K562 (cell line): Measurements from ENCODE around the gene TPGS1. TPM values are rescaled to one million over a fixed set of nuclear protein-coding genes. Genes with fewer than 3 reads are reported as not detected.
A peak's percentile ranks its signal among the peaks of the same experiment; 100 is the strongest.

Source experiments
- CBFA2T2 ChIP-seq: fragments of 450-650 bp; conservative IDR thresholded peaks from 2 replicates; pipeline ENCODE4 v1.6.1; 2017; ENCODE audit warnings: mild to moderate bottlenecking
- E2F3 ChIP-seq: fragments of 250-450 bp; sonication (Bioruptor Pico); IDR thresholded peaks from 2 replicates; pipeline ENCODE4 v1.4.0; 2020; ENCODE audit warnings: mild to moderate bottlenecking
- ETS1 ChIP-seq: conservative IDR thresholded peaks from 2 replicates; pipeline ENCODE4 v1.6.1; 2011; ENCODE audit warnings: low read depth, mild to moderate bottlenecking, low read length; ENCODE audit not compliant: control insufficient read depth
- FOXA3 ChIP-seq, 2 experiments: fragments of 450-650 bp in 1 of 2; sonication (generic) in 1 of 2; formaldehyde crosslinking; IDR thresholded peaks in 1 of 2; conservative IDR thresholded peaks in 1 of 2; 2 replicates each; pipeline versions ENCODE4 v1.4.0 to v1.8.0; 2020 to 2022; ENCODE audit warnings: mild to moderate bottlenecking in 2 of 2, missing genetic modification reagents in 1 of 2
- FOXM1 ChIP-seq, 2 experiments: fragments of 450-650 bp in 1 of 2; sonication (generic) in 1 of 2; formaldehyde crosslinking in 1 of 2; IDR thresholded peaks; 2 replicates each; pipeline versions ENCODE4 v1.6.1 to v1.9.0; 2017 to 2022; ENCODE audit warnings: low read depth in 2 of 2, mild to moderate bottlenecking in 2 of 2, missing genetic modification reagents in 1 of 2, moderate library complexity in 1 of 2
- JUND ChIP-seq, 2 experiments: IDR thresholded peaks; 2 replicates in 1 of 2; 3 replicates in 1 of 2; pipeline ENCODE4 v1.6.1; 2011; ENCODE audit warnings: borderline replicate concordance in 2 of 2, low read depth in 2 of 2, low read length in 2 of 2, improper control_type of control experiment in 1 of 2, missing biosample characterization in 1 of 2, missing genetic modification characterization in 1 of 2, missing genetic modification reagents in 1 of 2
- KAT8 ChIP-seq: fragments of 450-650 bp; IDR thresholded peaks from 2 replicates; pipeline ENCODE4 v1.6.1; 2016; ENCODE audit warnings: low read depth, mild to moderate bottlenecking
- PHB2 ChIP-seq: fragments of 450-650 bp; IDR thresholded peaks from 2 replicates; pipeline ENCODE4 v1.6.1; 2017; ENCODE audit warnings: low read depth
- RBM34 ChIP-seq: fragments of 200-400 bp; formaldehyde crosslinking; IDR thresholded peaks from 2 replicates; pipeline ENCODE4 v1.6.1; 2018; ENCODE audit warnings: low read length, borderline replicate concordance; ENCODE audit not compliant: insufficient read depth
- SAFB ChIP-seq: fragments of 200-400 bp; formaldehyde crosslinking; IDR thresholded peaks from 2 replicates; pipeline ENCODE4 v1.6.1; 2017; ENCODE audit warnings: low read depth, low read length, borderline replicate concordance
- TBL1XR1 ChIP-seq, 2 experiments: IDR thresholded peaks; 2 replicates each; pipeline ENCODE4 v1.6.1; 2012; ENCODE audit warnings: improper control_type of control experiment in 2 of 2, low read length in 2 of 2, mild to moderate bottlenecking in 1 of 2
- ZBTB8A ChIP-seq: fragments of 450-650 bp; IDR thresholded peaks from 2 replicates; pipeline ENCODE4 v1.6.1; 2018; ENCODE audit warnings: mild to moderate bottlenecking, moderate library complexity; ENCODE audit not compliant: partially characterized antibody
- ZKSCAN1 ChIP-seq: fragments of 150-350 bp; IDR thresholded peaks from 2 replicates; pipeline ENCODE4 v1.6.1; 2016; ENCODE audit warnings: low read depth, low read length
- ZNF224 ChIP-seq: sonication (generic); formaldehyde crosslinking; IDR thresholded peaks from 2 replicates; pipeline ENCODE4 v1.8.0; 2022; ENCODE audit warnings: mild to moderate bottlenecking, missing genetic modification reagents
- ZNF3 ChIP-seq: fragments of 250-450 bp; sonication (Bioruptor Pico); IDR thresholded peaks from 2 replicates; pipeline ENCODE4 v1.5.0; 2021; ENCODE audit warnings: mild to moderate bottlenecking, moderate library complexity
- ZNF408 ChIP-seq: fragments of 250-450 bp; sonication (Bioruptor Pico); IDR thresholded peaks from 2 replicates; pipeline ENCODE4 v1.4.0; 2020; ENCODE audit warnings: low read depth, mild to moderate bottlenecking, moderate library complexity
- ZNF444 ChIP-seq: fragments of 250-450 bp; sonication (Bioruptor Pico); IDR thresholded peaks from 2 replicates; pipeline ENCODE4 v1.4.0; 2020; ENCODE audit warnings: mild to moderate bottlenecking, moderate library complexity
- polyA plus RNA-seq, 8 experiments: library from polyadenylated mRNA; depleted of rRNA in 4 of 8; stranded (reverse) in 5 of 8; unstranded in 3 of 8; fragments of >200 nt; fragmentation: Nextera tagmentation in 2 of 8; fragmentation: Illumina TruSeq in 1 of 8; extraction: Ambion mirVana in 2 of 8; extraction: Trizol in 1 of 8; gene quantifications; 2 replicates each; pipeline versions ENCODE4 v1.2.1 to v1.2.3, GENCODE V29; 2011 to 2014; ENCODE audit warnings: inconsistent platforms in 1 of 8, missing spikeins in 1 of 8
- total RNA-seq, 7 experiments: library from RNA; depleted of rRNA in 6 of 7; stranded (reverse); fragments of >200 nt in 6 of 7; fragmentation: Illumina TruSeq in 2 of 7; extraction: Trizol in 2 of 7; gene quantifications; 2 replicates each; pipeline versions ENCODE4 v1.2.1 to v1.2.3, GENCODE V29; 2011 to 2021; ENCODE audit warnings: low replicate concordance in 1 of 7
- TF ChIP-seq, protein P1 (sequence below): fragments of 450-650 bp; IDR thresholded peaks from 2 replicates; pipeline ENCODE4 v1.6.1; 2018; ENCODE audit warnings: mild to moderate bottlenecking, low read depth; ENCODE audit not compliant: partially characterized antibody
- TF ChIP-seq, protein P2 (sequence below): fragments of 450-650 bp; IDR thresholded peaks from 2 replicates; pipeline ENCODE4 v1.6.1; 2016; ENCODE audit warnings: antibody characterized with exemption
- TF ChIP-seq, protein P3 (sequence below): sonication (generic); formaldehyde crosslinking; IDR thresholded peaks from 2 replicates; pipeline ENCODE4 v1.8.0; 2023; ENCODE audit warnings: mild to moderate bottlenecking, missing genetic modification reagents

The TPGS1 gene
- total and polyA plus RNA-seq, 9 of the 15 experiments (the other 6 are each of a cell fraction or from before 2014, with no cell fraction given): 0.30 to 31.6 (median 1.2) TPM; not detected in 2

DNA sequence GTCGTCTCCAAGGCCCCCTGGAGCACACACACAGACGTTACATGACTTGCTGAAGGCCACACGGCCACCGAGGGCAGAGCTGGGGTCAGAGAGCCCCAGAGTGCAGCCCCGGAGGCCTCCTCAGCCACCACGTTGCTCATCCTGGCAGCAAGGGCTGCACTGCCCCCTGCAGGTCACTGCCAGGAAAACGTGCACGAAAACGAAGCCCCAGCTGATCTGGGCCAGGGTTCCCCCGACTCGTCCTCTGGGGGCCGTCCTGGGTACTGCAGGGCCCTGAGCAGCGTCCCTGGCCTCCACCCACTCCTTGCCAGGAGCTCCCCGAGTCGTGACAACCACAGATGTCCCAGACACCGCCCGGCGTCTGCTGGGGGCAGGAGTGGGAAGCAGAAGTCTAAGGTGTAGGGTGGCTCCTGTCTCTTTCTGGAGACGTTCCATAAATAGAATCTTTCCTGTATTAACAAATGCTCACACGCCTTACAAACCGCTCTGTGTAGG, 3.4 kb downstream of the TPGS1 start (continued):
- TF ChIP-seq, protein P1, sequence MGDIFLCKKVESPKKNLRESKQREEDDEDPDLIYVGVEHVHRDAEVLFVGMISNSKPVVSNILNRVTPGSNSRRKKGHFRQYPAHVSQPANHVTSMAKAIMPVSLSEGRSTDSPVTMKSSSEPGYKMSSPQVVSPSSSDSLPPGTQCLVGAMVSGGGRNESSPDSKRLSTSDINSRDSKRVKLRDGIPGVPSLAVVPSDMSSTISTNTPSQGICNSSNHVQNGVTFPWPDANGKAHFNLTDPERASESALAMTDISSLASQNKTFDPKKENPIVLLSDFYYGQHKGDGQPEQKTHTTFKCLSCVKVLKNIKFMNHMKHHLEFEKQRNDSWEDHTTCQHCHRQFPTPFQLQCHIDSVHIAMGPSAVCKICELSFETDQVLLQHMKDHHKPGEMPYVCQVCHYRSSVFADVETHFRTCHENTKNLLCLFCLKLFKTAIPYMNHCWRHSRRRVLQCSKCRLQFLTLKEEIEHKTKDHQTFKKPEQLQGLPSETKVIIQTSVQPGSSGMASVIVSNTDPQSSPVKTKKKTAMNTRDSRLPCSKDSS: no peak
- TF ChIP-seq ZNF408 (no peak), ZNF444 (no peak), ZBTB8A (no peak), ZNF224 (CRISPR knock-in tag) (no peak), FOXM1 (IDR thresholded peaks at IDR 0.05; ENCODE audit: low read depth) (no peak), FOXM1 (CRISPR knock-in tag; IDR thresholded peaks at IDR 0.05; ENCODE audit: low read depth) (no peak), ETS1 (peak; percentile 51; the same call in 1 of the 2 replicates), SAFB (no peak), RBM34 (no peak), KAT8 (no peak), PHB2 (no peak), E2F3 (CRISPR knock-in tag) (no peak), ZKSCAN1 (0 out of 2 replicates have a peak, but pooled peaks have one; percentile 57), TBL1XR1 (IDR thresholded peaks at IDR 0.05; ENCODE audit: low read length in 2 of 2) (no peak), CBFA2T2 (no peak), FOXA3 (CRISPR knock-in tag; conservative IDR thresholded peaks at IDR 0.05 in 1 of 2, IDR thresholded peaks at IDR 0.05 in 1 of 2) (peak in 1 of 2 experiments; percentile 18; a peak in 1 of 4 replicates), JUND (IDR thresholded peaks at IDR 0.05; ENCODE audit: borderline replicate concordance, low read depth, low read length) (0 out of 2 replicates have a peak, but pooled peaks have one; percentile 40), JUND (tag; IDR thresholded peaks at IDR 0.05; ENCODE audit: borderline replicate concordance, low read depth, low read length) (peak; percentile 29; the same call in 1 of the 3 replicates), ZNF3 (no peak)
- TF ChIP-seq, protein P2, sequence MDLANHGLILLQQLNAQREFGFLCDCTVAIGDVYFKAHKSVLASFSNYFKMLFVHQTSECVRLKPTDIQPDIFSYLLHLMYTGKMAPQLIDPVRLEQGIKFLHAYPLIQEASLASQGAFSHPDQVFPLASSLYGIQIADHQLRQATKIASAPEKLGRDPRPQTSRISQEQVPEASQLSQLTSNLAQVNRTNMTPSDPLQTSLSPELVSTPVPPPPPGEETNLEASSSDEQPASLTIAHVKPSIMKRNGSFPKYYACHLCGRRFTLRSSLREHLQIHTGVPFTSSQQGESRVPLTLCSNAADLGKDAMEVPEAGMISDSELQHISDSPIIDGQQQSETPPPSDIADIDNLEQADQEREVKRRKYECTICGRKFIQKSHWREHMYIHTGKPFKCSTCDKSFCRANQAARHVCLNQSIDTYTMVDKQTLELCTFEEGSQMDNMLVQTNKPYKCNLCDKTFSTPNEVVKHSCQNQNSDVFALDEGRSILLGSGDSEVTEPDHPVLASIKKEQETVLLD: no peak
- TF ChIP-seq, protein P3, sequence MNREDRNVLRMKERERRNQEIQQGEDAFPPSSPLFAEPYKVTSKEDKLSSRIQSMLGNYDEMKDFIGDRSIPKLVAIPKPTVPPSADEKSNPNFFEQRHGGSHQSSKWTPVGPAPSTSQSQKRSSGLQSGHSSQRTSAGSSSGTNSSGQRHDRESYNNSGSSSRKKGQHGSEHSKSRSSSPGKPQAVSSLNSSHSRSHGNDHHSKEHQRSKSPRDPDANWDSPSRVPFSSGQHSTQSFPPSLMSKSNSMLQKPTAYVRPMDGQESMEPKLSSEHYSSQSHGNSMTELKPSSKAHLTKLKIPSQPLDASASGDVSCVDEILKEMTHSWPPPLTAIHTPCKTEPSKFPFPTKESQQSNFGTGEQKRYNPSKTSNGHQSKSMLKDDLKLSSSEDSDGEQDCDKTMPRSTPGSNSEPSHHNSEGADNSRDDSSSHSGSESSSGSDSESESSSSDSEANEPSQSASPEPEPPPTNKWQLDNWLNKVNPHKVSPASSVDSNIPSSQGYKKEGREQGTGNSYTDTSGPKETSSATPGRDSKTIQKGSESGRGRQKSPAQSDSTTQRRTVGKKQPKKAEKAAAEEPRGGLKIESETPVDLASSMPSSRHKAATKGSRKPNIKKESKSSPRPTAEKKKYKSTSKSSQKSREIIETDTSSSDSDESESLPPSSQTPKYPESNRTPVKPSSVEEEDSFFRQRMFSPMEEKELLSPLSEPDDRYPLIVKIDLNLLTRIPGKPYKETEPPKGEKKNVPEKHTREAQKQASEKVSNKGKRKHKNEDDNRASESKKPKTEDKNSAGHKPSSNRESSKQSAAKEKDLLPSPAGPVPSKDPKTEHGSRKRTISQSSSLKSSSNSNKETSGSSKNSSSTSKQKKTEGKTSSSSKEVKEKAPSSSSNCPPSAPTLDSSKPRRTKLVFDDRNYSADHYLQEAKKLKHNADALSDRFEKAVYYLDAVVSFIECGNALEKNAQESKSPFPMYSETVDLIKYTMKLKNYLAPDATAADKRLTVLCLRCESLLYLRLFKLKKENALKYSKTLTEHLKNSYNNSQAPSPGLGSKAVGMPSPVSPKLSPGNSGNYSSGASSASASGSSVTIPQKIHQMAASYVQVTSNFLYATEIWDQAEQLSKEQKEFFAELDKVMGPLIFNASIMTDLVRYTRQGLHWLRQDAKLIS (CRISPR knock-in tag): no peak
